Activated CD4-positive, CD25-positive, alpha-beta regulatory T cell treated with anti-CD3 and anti-CD28 coated beads, Interleukin-2, amount 50 U/mL, for 72 hours (primary cell): ENCODE measurements around the gene SERPINB10.
A peak's percentile ranks its signal among the peaks of the same experiment; 100 is the strongest.
"Not testable (repeated sequence)": the region's sequence is repeated elsewhere in the genome, so short reads cannot be mapped to it uniquely, and the experiment has no call there.

Experiments used
- DNase-seq: peaks from one replicate; pipeline ENCODE4 v3.0.0; 2021

The SERPINB10 gene

DNA sequence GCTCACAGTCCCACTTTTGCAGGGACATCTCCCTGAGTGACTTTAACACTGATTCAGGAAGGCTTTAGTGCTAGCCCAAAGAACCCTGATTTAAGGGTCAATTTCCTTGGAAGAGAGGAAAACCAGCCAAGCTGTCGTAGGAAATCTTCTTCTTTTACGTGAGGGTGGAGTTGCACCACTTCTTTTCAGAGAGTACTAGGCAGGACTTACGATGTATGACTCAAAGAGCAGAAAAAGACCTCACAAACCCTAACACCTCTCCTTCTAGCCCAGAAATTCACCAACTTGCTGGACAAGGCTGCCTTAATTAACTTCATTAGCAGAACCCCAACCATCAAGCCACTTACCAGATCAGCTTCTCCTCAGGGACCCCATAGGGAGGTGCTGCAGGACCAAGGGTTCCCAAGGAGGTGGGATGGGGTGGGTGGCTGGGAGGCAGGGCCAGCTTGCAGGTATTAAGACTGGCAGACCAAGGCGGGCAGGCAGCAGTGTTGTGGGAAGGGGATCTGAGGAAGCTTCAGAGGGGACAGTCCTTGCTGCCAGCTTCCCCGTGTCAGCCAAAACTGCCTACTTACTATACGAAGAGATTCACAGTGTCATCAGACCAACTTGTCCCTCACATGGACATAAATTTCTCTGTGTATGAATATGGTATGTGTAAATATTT is 13.5 kb upstream of the SERPINB10 start:
- DNase-seq = no peak

DNA sequence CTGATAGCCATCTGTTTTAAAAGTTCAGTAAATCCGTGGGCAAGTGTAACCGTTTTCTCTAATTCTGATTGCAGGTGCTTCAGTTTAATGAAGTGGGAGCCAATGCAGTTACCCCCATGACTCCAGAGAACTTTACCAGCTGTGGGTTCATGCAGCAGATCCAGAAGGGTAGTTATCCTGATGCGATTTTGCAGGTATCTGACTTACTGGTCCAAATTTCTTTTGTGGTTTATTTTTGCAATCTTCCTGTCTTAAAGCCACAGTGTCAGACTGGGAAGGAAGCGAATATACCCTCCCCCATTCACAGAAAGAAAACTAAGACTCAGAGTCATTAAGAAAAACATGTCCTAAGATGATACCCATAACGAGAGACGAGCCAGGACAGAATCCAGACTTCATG is 12.6 kb upstream of the SERPINB10 start:
- no peak for DNase-seq

GRCh38 chr18:63897072-63897471 is 10.7 kb upstream of the SERPINB10 start:
- DNase-seq = no peak

DNA sequence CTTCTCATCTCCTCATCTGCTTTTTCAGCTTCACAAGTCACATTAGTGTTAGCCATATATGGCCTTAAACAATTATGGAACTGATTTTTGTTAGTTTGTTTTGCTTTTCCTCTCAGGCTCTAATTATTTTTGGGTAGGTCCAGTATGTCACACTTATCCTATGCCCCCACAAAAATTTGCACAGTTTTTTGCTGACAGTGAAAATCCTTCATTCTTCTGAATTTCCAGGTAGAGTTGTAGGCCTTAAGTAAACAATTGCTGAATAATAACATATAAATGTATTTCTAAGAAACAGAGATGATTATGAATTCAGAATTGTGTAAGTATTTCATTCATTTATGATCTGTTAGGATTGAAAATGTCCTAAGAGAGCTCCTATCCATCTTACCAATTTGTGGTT is 8.6 kb upstream of the SERPINB10 start:
- DNase-seq = no peak

DNA sequence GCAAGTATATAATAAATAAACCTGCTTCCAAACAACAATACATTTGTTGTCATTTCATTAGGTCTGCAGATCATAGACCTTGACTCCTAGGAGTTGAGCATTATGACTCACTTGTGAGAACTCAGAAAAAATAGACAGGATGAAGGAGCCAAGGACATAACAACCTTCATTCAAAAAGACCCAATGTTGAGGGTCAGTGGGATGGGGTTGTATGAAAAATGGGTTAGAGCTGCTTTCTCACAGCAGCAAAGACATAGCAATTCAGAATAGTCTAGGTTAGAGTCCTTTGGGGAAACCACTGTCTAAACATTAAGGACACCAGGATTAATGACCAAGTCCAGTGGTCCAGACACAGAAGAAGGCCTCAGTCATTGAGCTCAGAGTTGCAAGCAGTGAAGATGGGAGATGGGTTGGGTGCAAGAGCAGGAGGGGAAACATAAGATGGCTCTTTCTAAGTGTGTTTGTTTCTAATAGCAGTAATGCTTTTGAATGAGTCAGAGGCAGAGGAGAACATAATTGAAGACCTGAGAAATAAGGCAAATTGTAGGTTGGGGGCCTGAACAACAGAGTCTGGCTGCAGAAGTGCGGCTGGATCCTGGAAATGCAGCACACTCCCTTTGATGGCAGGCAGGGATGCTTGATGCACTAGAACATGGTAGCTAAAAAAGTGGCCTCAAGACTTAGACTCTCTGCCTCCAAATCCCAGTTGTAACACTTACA is 3.7 kb upstream of the SERPINB10 start:
- DNase-seq = no peak

DNA sequence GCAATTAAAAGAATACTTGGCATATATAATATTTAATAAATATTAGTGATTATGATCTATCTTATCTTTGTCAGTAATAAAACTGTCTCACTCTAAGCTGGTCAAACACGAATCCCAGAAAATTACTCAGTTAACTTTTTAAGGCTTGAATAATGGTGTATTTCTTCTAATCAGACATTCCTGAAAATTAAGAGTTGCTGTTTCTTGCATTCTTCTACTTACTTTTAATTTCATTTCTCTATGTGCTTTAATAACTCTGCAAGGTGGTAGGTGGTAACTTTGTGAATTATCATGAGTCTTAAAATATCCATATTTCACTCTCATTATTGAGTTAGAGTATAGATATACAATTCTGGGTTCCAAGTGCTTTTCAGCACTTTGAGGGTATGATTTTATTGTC is 3.1 kb upstream of the SERPINB10 start:
- no peak for DNase-seq

- DNase-seq = no peak
These were observed 2.4 kb upstream of the SERPINB10 start for GRCh38 chr18:63905361-63905760.

DNA sequence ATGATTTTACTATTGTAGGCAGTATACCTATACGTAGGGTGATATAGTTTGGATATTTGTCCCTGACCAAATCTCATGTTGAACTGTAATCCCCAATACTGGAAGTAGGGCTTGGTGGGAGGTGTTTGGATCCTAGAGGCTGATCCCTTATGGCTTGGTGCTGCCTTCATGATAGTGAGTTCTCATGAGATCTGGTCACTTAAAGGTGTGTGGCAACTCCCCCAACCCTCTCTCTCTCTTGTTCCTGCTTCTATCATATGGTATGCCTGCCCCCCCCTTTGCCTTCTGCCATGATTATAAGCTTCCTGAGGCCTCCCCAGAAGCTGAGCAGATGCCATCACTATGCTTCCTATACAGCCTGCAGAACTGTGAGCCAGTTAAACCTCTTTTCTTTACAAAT is 1.7 kb upstream of the SERPINB10 start:
- DNase-seq = no peak

- no peak for DNase-seq
These were observed 1.1 kb downstream of the SERPINB10 start for GRCh38 chr18:63908858-63909257.

- DNase-seq = no peak
These were observed 2.1 kb downstream of the SERPINB10 start for GRCh38 chr18:63909870-63910269.

- DNase-seq = no peak
These were observed 10.1 kb downstream of the SERPINB10 start for GRCh38 chr18:63917817-63918216.

- no peak for DNase-seq
These were observed 14.3 kb downstream of the SERPINB10 start for GRCh38 chr18:63922049-63922448.

DNA sequence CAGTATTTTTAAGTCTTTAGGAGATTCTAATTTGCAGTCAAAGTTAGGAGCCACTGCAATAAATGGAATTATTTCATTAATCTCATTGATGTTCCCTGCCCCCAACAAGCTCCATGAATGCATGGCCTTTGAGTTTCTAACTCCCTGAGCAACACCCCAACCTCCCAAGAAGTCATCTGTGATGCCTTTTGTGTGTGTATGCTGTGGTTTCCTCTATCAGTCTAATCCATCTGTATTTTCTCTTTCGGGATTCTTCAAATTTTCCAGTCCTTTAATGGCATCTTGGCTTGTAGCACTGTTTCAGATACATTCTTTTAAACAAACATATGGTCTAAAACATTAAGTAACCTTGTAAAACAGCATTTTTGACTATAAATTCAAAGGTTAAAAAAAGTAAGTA is 16.8 kb downstream of the SERPINB10 start:
- DNase-seq = no peak

DNA sequence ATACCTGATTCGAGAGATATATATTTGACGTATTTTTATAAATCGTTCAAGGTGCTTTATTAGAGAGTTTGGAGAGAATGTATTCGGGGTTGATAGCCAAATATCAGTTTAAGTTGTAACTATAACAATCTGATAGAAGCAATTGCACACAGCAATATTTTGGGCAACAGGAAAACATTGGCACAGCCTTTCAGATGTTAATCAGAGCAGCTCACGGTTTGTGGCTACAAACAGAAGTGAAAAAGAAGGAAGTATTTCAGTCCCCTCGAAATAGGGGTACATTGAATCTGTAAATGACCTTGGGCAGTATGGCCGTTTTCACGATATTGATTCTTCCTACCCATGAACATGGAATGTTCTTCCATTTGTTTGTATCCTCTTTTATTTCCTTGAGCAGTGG is 20.6 kb downstream of the SERPINB10 start:
- DNase-seq = no peak

GRCh38 chr18:63929369-63929768 is 21.6 kb downstream of the SERPINB10 start:
- not testable (repeated sequence) for DNase-seq

- DNase-seq = no peak
These were observed 23.1 kb downstream of the SERPINB10 start for GRCh38 chr18:63930773-63931354.

DNA sequence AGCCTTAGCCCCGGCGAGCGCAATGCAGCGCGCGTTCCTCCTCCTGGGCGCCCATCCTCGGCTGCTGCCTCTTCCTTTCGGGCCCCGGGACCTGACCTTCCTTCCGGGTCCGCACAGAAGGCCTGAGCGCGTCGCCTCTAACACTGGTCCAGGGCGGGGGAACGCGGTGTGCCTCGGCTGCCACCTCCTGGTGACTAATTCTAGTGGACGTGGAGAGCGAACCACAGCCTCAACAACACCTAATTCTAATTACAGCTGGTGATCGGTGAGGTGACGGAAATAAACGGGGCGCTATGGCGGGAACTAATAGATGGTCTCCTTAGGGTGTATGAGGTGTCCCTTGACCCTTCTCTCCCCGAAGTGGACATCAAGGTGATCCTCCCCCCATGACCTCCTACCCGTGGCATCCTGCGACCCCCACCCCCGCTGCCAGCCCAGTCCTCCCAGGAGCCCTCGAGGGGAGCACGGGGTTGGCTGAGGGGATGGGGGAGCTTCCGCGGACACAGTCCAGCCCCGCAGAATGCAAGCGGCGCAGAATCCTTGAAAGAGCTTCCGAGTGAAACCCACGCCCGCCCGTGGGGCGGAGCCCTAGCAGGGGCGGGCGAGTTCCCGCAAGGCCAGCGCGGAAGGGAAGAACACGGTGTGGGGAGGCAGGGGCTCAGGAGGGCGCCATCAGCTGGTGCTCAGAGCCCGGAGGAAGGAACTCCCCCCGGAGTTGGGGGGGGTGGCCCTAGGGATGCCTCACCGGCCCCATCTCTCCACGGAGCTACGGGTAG is 28.6 kb downstream of the SERPINB10 start:
- DNase-seq = peak; percentile 64

- DNase-seq = no peak
These were observed 29.2 kb downstream of the SERPINB10 start for GRCh38 chr18:63936932-63937393.

DNA sequence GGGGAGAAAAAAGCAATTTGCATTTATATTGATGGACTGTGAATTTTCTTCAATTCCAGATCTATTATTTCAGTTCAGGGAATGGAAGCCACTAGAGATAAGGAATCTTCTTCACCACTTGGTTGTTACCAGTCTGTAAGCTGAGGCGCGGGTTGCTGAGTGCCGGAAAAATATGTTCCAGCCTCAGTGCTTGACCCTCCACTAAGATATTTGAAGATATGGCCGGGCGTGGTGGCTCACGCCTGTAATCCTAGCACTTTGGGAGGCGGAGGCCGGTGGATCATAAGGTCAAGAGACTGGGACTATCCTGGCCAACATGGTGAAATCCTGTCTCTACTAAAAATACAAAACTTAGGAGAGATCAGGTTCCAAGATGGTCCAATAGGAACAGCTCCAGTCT is 32.2 kb downstream of the SERPINB10 start:
- no peak for DNase-seq

- not testable (repeated sequence) for DNase-seq
These were observed 32.8 kb downstream of the SERPINB10 start for GRCh38 chr18:63940543-63941050.

DNA sequence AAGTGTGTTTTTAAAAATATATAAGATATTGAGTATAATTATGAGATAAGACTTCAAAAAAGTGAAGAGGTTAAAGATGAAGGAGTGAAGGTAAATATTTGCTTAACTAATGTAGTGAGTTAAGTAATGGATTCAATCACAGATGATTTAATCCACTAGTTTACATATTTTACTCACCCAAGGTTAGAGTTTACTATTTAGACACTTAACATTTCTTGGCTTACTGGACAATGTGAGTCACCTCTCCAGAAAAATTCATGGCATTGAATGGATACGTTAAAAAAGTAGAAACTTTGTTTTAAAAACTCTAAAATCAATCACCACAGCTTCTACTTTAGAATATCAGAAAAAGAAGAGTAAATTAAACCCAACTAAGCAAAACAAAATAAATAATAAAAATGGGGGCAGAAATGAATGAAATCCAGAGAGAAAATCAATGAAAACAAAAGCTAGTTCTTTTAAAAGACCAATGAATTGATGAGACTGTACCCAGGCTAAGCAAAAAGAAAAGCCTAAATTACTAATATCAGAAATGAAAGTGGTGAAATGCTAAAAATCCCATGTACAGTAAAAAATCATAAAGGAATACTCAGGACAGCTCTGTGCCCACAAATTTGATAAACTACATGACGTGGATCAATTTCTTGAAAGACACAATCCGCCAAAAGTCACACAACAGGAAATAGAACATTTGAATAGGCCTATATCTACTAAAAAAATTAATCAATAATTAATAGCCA is 39.5 kb downstream of the SERPINB10 start:
- no peak for DNase-seq

DNA sequence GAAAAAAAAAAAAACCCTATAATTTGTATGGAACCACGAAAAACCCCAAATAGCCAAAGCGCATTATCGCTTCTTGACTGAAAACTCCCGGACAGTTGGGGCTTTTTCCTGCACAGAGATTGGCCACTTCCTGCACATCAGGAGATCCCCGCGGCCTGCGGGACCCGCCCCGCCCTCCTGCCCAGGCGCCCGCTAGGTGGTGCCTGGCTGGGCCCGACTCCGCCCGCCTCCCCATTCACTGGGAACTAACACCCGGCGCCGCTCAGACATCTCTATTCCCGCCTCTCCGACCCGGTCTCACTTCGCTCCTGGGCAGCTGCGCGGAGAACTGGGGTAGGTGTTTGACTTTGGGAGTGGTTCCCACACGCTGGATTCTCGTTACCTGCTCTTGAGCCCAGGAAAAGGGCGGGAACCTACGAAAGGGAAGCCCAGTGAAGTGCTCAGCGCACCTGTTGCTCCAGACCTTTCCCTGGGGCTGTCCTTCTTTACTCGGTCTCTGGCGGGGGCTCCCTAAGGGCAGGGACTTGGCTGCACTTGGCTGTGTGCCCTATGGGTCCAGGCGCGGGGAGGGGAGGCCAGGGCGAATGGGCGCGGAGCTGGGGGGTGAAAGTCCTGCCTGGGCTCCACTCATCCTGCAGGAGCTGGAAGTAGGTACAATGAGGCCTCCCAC is 41.4 kb downstream of the SERPINB10 start, which contains the start of gene HMSD:
TSS of gene HMSD (plus strand) at position 234 of the 670 bp plus-strand sequence. CDS start 4,155 bp downstream, outside the sequence.
- peak; percentile 53 for DNase-seq
